Measurements from ENCODE around the gene ZNF385B. TPM values are rescaled to one million over a fixed set of nuclear protein-coding genes. Genes with fewer than 3 reads are reported as not detected.

ZNF385B gene
- total RNA-seq, 1 experiment from 2014 or later = 0.57 TPM

- Mint-ChIP-seq H3K27me3 (ENCODE audit: unreplicated experiment) (no peaks in the 10 kb centered on the region), H3K4me1 (ENCODE audit: low read depth, unreplicated experiment) (peaks cover 10% of the 10 kb centered on the region), H3K27ac (ENCODE audit: unreplicated experiment) (no peak overlapping the region), H3K9me3 (ENCODE audit: low read depth, unreplicated experiment) (no peaks in the 10 kb centered on the region), H3K4me3 (ENCODE audit: low read depth, unreplicated experiment) (no peak overlapping the region), H3K36me3 (ENCODE audit: insufficient read depth, unreplicated experiment) (no peaks in the 10 kb centered on the region)
- no peak for TF ChIP-seq CTCF (IDR thresholded peaks at IDR 0.05; ENCODE audit: unreplicated experiment)
- no TSS peak for BruUV-seq (replicated peaks)
- CTCF ChIA-PET = no interaction called here
- intact Hi-C loops (cut with micrococcal nuclease; ENCODE audit: unreplicated experiment) = no loop called here
- no peak for DNase-seq
Observed at GRCh38 chr2:179536185-179536584, 325.2 kb downstream of the ZNF385B start.

- CTCF ChIA-PET = no interaction called here
- Mint-ChIP-seq H3K27ac (ENCODE audit: unreplicated experiment) (no peak overlapping the region), H3K4me3 (ENCODE audit: low read depth, unreplicated experiment) (no peak overlapping the region), H3K36me3 (ENCODE audit: insufficient read depth, unreplicated experiment) (no peaks in the 10 kb centered on the region), H3K9me3 (ENCODE audit: low read depth, unreplicated experiment) (no peaks in the 10 kb centered on the region), H3K4me1 (ENCODE audit: low read depth, unreplicated experiment) (no peaks in the 10 kb centered on the region), H3K27me3 (ENCODE audit: unreplicated experiment) (no peaks in the 10 kb centered on the region)
- DNase-seq = no peak
- no peak for TF ChIP-seq CTCF (IDR thresholded peaks at IDR 0.05; ENCODE audit: unreplicated experiment)
- intact Hi-C loops (cut with micrococcal nuclease; ENCODE audit: unreplicated experiment) = no loop called here
- no TSS peak for BruUV-seq (replicated peaks)
Observed at GRCh38 chr2:179533875-179534274, 327.5 kb downstream of the ZNF385B start.

- no peak for TF ChIP-seq CTCF (IDR thresholded peaks at IDR 0.05; ENCODE audit: unreplicated experiment)
- CTCF ChIA-PET = interaction anchor here (0.9 kb wide), 1 partner anchor 9 kb away, joined by 3 read pairs; no protein-coding TSS in a partner anchor
- intact Hi-C loops (cut with micrococcal nuclease; ENCODE audit: unreplicated experiment) = no loop called here
- BruUV-seq (replicated peaks) = no TSS peak
- H3K9me3 Mint-ChIP-seq (ENCODE audit: low read depth, unreplicated experiment) = no peaks in the 10 kb centered on the region
- H3K27ac Mint-ChIP-seq (ENCODE audit: unreplicated experiment) = no peak overlapping the region
- H3K36me3 Mint-ChIP-seq (ENCODE audit: insufficient read depth, unreplicated experiment) = no peaks in the 10 kb centered on the region
- no peak overlapping the region for H3K4me3 Mint-ChIP-seq (ENCODE audit: low read depth, unreplicated experiment)
- no peak for DNase-seq
- no peaks in the 10 kb centered on the region for H3K4me1 Mint-ChIP-seq (ENCODE audit: low read depth, unreplicated experiment)
- H3K27me3 Mint-ChIP-seq (ENCODE audit: unreplicated experiment) = no peaks in the 10 kb centered on the region
Observed at GRCh38 chr2:179532863-179533278, 328.5 kb downstream of the ZNF385B start.

- CTCF ChIA-PET = no interaction called here
- Mint-ChIP-seq H3K27ac (ENCODE audit: unreplicated experiment) (no peak overlapping the region), H3K4me3 (ENCODE audit: low read depth, unreplicated experiment) (no peak overlapping the region), H3K27me3 (ENCODE audit: unreplicated experiment) (no peaks in the 10 kb centered on the region), H3K4me1 (ENCODE audit: low read depth, unreplicated experiment) (peaks cover 8% of the 10 kb centered on the region), H3K36me3 (ENCODE audit: insufficient read depth, unreplicated experiment) (no peaks in the 10 kb centered on the region), H3K9me3 (ENCODE audit: low read depth, unreplicated experiment) (no peaks in the 10 kb centered on the region)
- no peak for DNase-seq
- no TSS peak for BruUV-seq (replicated peaks)
- TF ChIP-seq CTCF (IDR thresholded peaks at IDR 0.05; ENCODE audit: unreplicated experiment) = no peak
- intact Hi-C loops (cut with micrococcal nuclease; ENCODE audit: unreplicated experiment) = no loop called here
Observed at GRCh38 chr2:179528576-179529069, 332.8 kb downstream of the ZNF385B start.

All from Calu3 (cell line).